GF-D8 (cell line): ENCODE data around the gene RRM2.

Source experiments
- DNase-seq: peaks from one replicate; lab custom pipeline; 2025; lab: John Stamatoyannopoulos, UW

RRM2 gene

GRCh38 chr2:10158681-10159080 lies 36.1 kb downstream of the RRM2 start:
- no peak for DNase-seq

GRCh38 chr2:10159086-10159485 lies 36.5 kb downstream of the RRM2 start:
- no peak for DNase-seq

GRCh38 chr2:10159581-10160131 lies 37.1 kb downstream of the RRM2 start:
- DNase-seq, result no peak

- DNase-seq, result no peak
These were observed 37.8 kb downstream of the RRM2 start for GRCh38 chr2:10160203-10160955.

- no peak for DNase-seq
These were observed 38.8 kb downstream of the RRM2 start for GRCh38 chr2:10161206-10161931.

GRCh38 chr2:10161961-10162441 lies 39.5 kb downstream of the RRM2 start:
- DNase-seq, result no peak

- no peak for DNase-seq
These were observed 40.3 kb downstream of the RRM2 start for GRCh38 chr2:10162586-10163497.

- DNase-seq, result no peak
These were observed 41.3 kb downstream of the RRM2 start for GRCh38 chr2:10163498-10164486.

GRCh38 chr2:10164601-10165000 lies 42.1 kb downstream of the RRM2 start:
- no peak for DNase-seq

- DNase-seq, result no peak
These were observed 42.7 kb downstream of the RRM2 start for GRCh38 chr2:10165282-10165681.

- no peak for DNase-seq
These were observed 43.5 kb downstream of the RRM2 start for GRCh38 chr2:10165861-10166675.

GRCh38 chr2:10166676-10167292 lies 44.2 kb downstream of the RRM2 start:
- no peak for DNase-seq

- DNase-seq, result no peak
These were observed 44.8 kb downstream of the RRM2 start for GRCh38 chr2:10167316-10167715.

GRCh38 chr2:10168221-10168620 lies 45.7 kb downstream of the RRM2 start:
- DNase-seq, result no peak

GRCh38 chr2:10169053-10169578 lies 46.6 kb downstream of the RRM2 start:
- no peak for DNase-seq

- no peak for DNase-seq
These were observed 47.0 kb downstream of the RRM2 start for GRCh38 chr2:10169581-10169980.

GRCh38 chr2:10170256-10170655 lies 47.7 kb downstream of the RRM2 start:
- no peak for DNase-seq

- no peak for DNase-seq
These were observed 48.7 kb downstream of the RRM2 start for GRCh38 chr2:10171006-10171800.
